HG03558 (cell line): ENCODE results near the gene TRPV5.

ENCODE experiments used
- ATAC-seq: cut with Tn5 transposase; IDR thresholded peaks from one replicate; pipeline ENCODE4 v1.9.1; 2021; ENCODE audit warnings: moderate number of reproducible peaks; ENCODE audit not compliant: unreplicated experiment; ENCODE audit errors: extremely low read depth

TRPV5 gene

GRCh38 chr7:142873871-142874270, 59.7 kb downstream of the TRPV5 start:
- ATAC-seq: no peak

- no peak for ATAC-seq
Measured at GRCh38 chr7:142873281-142873784, 60.2 kb downstream of the TRPV5 start.

GRCh38 chr7:142872106-142872675, 61.4 kb downstream of the TRPV5 start:
- no peak for ATAC-seq

GRCh38 chr7:142871260-142872105, 62.1 kb downstream of the TRPV5 start:
- no peak for ATAC-seq

- ATAC-seq: no peak
Measured at GRCh38 chr7:142870566-142871259, 62.8 kb downstream of the TRPV5 start.

GRCh38 chr7:142870147-142870559, 63.4 kb downstream of the TRPV5 start:
- no peak for ATAC-seq

GRCh38 chr7:142869434-142869833, 64.1 kb downstream of the TRPV5 start:
- ATAC-seq: no peak

GRCh38 chr7:142868986-142869415, 64.5 kb downstream of the TRPV5 start:
- no peak for ATAC-seq

- ATAC-seq: no peak
Measured at GRCh38 chr7:142868188-142868985, 65.2 kb downstream of the TRPV5 start.

- no peak for ATAC-seq
Measured at GRCh38 chr7:142867398-142868187, 66.0 kb downstream of the TRPV5 start.

- ATAC-seq: no peak
Measured at GRCh38 chr7:142867097-142867378, 66.5 kb downstream of the TRPV5 start.

- ATAC-seq: no peak
Measured at GRCh38 chr7:142866361-142867096, 67.0 kb downstream of the TRPV5 start.

GRCh38 chr7:142865766-142866165, 67.8 kb downstream of the TRPV5 start:
- ATAC-seq: no peak

GRCh38 chr7:142864980-142865747, 68.4 kb downstream of the TRPV5 start:
- no peak for ATAC-seq

GRCh38 chr7:142863891-142864685, 69.5 kb downstream of the TRPV5 start:
- ATAC-seq: no peak

GRCh38 chr7:142862786-142863400, 70.7 kb downstream of the TRPV5 start:
- no peak for ATAC-seq

GRCh38 chr7:142862351-142862750, 71.2 kb downstream of the TRPV5 start:
- ATAC-seq: no peak
